ENCODE results near the gene DNAJB8.

The DNAJB8 gene

GRCh38 chr3:128493570-128494366 is 27.1 kb upstream of the DNAJB8 start:
- DNase-seq (ENCODE audit: low spot score), result no peak

- DNase-seq (ENCODE audit: low spot score), result no peak
Observed at GRCh38 chr3:128492671-128493569, 26.2 kb upstream of the DNAJB8 start, which contains the start of gene GATA2. GATA2 (minus strand) TSS chr3:128493201; CDS start chr3:128487031, 6,170 bp downstream.

GRCh38 chr3:128491941-128492670 is 25.4 kb upstream of the DNAJB8 start:
- DNase-seq (ENCODE audit: low spot score), result no peak

- DNase-seq (ENCODE audit: low spot score), result no peak
Observed at GRCh38 chr3:128491691-128491940, 24.9 kb upstream of the DNAJB8 start.

GRCh38 chr3:128490915-128491690 is 24.4 kb upstream of the DNAJB8 start:
- no peak for DNase-seq (ENCODE audit: low spot score)

GRCh38 chr3:128490650-128490914 is 23.9 kb upstream of the DNAJB8 start:
- DNase-seq (ENCODE audit: low spot score), result no peak

- no peak for DNase-seq (ENCODE audit: low spot score)
Observed at GRCh38 chr3:128489927-128490649, 23.4 kb upstream of the DNAJB8 start.

GRCh38 chr3:128489674-128489926 is 22.9 kb upstream of the DNAJB8 start:
- DNase-seq (ENCODE audit: low spot score), result no peak

GRCh38 chr3:128488991-128489673 is 22.4 kb upstream of the DNAJB8 start:
- no peak for DNase-seq (ENCODE audit: low spot score)

- no peak for DNase-seq (ENCODE audit: low spot score)
Observed at GRCh38 chr3:128488636-128488990, 21.9 kb upstream of the DNAJB8 start.

GRCh38 chr3:128487813-128488635 is 21.3 kb upstream of the DNAJB8 start:
- peak; percentile 80 for DNase-seq (ENCODE audit: low spot score)

GRCh38 chr3:128487538-128487812 is 20.8 kb upstream of the DNAJB8 start:
- DNase-seq (ENCODE audit: low spot score), result no peak

- no peak for DNase-seq (ENCODE audit: low spot score)
Observed at GRCh38 chr3:128486681-128487537, 20.2 kb upstream of the DNAJB8 start.

GRCh38 chr3:128486205-128486628 is 19.5 kb upstream of the DNAJB8 start:
- no peak for DNase-seq (ENCODE audit: low spot score)

- DNase-seq (ENCODE audit: low spot score), result no peak
Observed at GRCh38 chr3:128485282-128486204, 18.9 kb upstream of the DNAJB8 start.

GRCh38 chr3:128484404-128485281 is 18.0 kb upstream of the DNAJB8 start:
- DNase-seq (ENCODE audit: low spot score), result no peak

GRCh38 chr3:128483657-128484403 is 17.1 kb upstream of the DNAJB8 start:
- DNase-seq (ENCODE audit: low spot score), result no peak
